ENCODE results near the gene SLC39A13. TPM values are rescaled to one million over a fixed set of nuclear protein-coding genes. Genes with fewer than 3 reads are reported as not detected.

SLC39A13 gene
- total RNA-seq, 1 donor = 26.4 TPM

GRCh38 chr11:47399860-47400767 is 8.3 kb upstream of the SLC39A13 start:
- peak in 2 of 3 donors; percentile 72 to 73 for DNase-seq (ENCODE audit: low read depth in 2 of 3, low spot score in 2 of 3)

DNA sequence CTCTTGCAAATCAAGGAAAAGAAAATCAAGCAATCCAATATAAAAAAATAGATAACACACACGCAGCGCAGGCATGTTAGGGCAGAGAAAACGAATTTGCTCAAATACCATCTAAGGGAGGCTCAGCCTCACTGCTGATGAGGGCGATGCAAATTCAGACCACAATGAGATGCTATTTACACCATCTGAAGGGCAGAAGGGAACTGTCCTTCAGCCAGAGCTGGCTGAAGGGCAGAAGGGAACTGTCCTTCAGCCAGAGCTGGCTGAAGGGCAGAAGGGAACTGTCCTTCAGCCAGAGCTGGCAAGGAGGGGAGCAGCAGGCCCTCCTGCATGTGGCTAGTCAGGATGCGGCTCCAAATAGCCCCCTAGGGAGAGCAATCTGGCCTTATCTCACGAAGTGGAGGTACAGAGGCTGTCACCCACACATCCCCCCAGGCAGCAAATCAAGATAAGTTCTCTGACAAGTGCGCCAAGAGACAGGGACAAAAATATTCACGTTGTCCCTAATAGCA is 7.6 kb upstream of the SLC39A13 start:
- DNase-seq (ENCODE audit: low read depth in 2 of 3, low spot score in 2 of 3) = no peak

DNA sequence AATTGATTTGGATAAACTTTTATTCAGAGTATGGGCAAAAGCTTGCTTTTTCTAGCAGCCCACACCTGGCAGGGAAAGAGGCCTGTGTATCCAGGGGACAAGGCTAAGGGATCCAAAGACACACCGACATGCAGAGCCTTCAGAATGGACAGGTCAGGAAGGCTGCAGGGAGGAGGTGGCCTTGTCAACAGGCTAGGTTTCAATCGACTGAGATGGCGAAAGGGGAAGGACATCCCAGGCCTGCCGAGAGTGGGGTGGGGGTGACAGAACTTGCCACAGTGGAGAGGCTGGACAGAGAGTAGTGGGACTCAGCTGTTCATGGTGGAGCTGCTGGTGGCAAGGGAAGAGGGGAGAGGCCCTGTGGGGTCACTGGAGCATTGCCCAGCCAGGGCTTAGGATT is 5.3 kb upstream of the SLC39A13 start:
- no peak for DNase-seq (ENCODE audit: low read depth in 2 of 3, low spot score in 2 of 3)

GRCh38 chr11:47403571-47403970 is 4.8 kb upstream of the SLC39A13 start:
- DNase-seq (ENCODE audit: low read depth in 2 of 3, low spot score in 2 of 3) = no peak

DNA sequence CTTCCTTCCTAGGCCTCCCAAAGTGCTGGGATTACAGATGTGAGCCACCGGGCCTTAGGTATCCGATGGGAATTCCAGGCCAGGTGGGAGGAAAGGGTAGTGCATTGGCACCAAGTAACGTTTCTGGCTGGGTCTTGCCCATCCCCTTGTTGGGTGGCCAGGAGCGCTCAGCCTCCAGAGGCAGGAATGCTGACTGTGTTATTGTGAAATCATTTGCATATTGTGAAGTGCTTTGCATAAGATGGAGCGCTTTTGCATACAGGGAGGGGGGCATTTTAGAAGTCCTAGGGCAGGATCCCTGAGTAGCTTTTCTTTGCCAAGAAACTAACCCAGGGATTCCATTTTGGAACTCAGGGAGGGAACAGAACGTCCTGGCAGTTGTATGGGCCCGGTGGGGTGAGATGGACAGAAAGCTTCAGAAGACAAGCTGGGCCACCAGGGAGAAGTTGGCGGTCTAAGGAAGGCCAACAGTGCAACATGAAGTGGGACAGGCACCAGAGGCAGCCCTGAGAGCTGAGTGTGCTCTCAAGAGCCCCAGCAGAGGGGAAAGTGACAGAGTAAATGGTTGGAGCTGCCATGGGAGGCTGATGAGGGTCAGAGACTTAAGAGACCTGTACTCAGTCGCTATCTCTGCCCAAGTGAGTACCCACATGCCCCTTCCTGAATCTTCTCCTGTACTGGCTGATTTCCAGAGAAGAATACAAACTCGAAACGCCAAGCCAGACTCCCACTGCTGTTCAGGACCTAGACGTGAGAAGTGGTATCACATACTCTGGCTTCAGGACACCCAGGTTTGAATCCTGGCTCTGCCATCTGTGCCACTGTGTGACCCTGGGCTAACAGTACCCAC is 1.3 kb upstream of the SLC39A13 start:
- no peak for DNase-seq (ENCODE audit: low read depth in 2 of 3, low spot score in 2 of 3)

DNA sequence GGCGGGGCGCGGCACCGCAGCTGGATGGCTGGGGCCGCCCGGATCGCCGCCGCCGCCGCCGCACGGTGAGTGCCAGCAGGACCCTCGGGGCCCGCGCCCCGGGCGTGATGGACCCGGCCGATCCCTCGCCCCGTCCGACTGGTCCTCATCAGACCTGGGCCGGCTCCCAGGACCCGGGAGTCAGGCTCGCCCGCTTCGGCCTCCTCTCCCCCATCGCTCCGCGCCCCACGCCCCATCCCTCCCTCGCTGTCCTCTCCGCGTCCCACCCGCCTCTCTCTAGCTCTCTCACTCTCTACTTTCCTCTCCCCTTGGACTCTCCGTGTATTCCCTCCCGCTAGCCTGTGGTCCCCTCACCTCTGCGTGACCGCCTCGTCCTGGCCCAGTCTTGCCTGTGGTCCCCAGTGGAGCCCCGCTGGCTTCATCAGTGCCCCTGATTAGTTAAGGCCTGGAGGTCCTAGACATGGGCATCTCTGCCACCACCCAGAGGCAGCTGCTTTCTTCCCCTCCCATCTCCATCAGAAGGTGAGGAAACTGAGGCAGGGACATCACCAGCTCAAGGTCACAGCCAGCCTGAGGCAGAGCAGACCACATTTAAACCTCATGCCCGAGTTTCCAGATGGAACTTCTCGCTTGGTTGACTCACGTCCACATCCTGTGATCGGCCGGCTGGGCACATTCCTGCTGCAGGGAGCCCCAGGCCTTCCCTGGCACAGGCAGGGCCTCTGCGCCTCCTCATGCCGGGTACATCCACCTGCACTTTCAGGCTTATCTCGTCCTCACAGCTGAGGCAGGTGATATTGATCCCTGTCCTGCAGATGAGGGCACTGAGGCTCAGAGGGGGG is 429 bp downstream of the SLC39A13 start:
- no peak for DNase-seq (ENCODE audit: low read depth in 2 of 3, low spot score in 2 of 3)

- no peak for DNase-seq (ENCODE audit: low read depth in 2 of 3, low spot score in 2 of 3)
Observed at GRCh38 chr11:47409440-47410369, 1.3 kb downstream of the SLC39A13 start.

DNA sequence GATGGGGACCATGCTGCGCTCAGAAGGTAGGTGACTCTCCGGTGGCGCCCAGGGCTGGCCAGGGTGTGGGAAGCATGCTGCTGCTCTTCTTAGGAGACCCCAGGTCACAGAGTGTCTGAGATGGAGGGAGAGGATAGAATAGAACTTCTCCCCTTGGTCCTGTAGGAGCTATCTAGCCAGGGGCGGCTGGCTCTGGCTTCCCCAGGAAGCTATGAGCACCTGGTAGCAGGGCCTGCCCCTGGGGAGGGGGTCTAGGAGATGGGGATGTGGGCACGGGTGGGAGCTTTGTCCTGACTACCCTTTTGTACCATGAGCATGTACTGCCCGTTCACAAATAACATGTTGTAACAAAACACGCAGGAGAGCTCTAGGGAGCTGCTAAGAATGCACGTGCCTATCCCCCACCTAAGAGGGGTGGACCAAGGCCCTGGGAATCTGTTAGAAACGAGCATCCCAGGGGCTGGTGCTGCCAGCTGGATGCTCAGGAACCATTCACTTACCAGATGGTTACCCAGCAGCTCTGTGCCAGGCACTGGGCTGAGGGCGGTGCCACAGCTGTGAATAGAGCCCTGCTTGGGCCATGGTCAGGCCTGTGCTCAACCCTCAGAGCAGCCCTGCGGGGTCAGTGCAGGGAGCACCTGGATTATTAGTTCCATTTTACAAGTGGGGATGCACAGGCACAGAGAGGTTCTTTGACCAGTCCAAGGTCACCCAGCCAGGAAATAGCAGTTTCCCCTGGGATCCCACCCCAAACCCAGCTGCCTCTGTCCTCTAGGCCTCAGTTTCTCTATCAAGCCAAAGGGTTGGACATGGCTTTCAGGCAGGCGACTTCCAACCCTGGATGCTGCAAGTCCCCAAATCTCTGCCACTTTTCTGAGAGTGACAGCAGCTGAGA is 2.2 kb downstream of the SLC39A13 start:
- no peak for DNase-seq (ENCODE audit: low read depth in 2 of 3, low spot score in 2 of 3)

DNA sequence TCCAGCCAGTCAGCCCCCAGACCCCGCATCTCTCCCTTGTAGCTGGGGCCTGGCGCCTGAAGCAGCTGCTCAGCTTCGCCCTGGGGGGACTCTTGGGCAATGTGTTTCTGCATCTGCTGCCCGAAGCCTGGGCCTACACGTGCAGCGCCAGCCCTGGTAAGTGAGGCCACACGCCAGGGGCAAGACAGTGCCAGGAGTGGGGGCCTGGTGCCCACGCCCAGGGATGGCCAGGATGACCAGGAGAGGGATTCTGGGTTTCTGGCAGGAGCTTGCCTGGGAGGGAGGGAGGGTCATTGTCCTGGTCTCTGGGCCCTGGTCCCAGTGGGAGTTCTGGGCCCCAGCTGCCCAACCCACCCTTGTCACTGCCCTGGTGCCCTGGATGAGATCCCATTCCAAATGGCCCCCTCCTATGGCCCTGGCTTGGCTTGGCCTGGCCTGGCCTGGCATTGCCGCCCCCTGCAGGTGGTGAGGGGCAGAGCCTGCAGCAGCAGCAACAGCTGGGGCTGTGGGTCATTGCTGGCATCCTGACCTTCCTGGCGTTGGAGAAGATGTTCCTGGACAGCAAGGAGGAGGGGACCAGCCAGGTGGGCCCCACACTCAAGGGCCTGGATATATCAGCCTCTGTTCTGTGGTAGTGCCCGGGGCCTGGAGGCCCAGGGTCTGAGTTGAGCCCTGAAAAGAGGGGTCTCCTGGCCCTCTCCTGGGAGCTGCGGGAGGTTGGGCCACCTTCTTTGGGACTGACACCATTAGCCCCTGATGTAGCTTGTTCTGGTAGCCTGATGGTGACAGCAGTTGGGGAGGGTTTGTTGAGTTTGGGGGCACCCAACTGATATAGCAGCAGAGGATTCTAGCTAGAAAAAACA is 3.7 kb downstream of the SLC39A13 start:
- DNase-seq (ENCODE audit: low read depth in 2 of 3, low spot score in 2 of 3) = peak in 1 of 3 donors; percentile 68

GRCh38 chr11:47413351-47413750 is 5.0 kb downstream of the SLC39A13 start:
- no peak for DNase-seq (ENCODE audit: low read depth in 2 of 3, low spot score in 2 of 3)

DNA sequence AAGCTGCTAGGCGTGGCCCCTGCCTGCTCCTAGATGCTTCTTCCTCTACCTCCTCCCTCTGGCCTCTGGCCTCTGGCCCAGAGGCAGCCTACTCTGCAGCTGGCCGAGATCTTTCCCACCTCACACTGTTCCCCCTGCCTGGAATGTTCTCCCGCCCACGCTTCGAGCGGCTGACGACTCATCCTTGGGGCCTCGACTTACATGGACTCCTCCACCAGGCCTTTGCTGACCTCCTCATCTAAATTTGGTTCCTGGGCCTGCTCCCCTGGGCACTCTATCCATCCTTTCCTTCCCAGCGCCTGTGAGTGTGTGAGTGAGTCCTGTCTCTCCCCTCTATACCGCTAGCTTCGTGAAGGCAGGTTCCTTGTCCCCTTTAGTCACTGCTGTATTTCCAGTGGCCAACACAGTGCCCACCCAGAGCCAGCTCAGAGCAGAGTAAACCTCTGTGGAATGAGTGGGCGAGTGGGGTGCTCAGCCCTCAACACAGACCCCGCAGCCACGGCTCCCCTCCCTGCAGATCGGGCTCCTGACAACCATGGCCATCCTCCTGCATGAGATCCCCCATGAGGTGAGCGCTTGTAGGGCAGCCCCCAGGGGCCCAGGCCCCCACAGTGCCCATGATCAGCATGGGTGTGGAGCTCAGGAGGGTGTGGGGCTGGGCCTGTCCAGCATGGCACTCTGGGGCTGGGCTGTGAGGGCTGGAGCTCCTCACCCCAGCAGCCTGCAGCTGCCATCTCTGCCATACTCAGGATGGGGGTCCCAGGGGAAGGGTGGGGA is 5.7 kb downstream of the SLC39A13 start:
- DNase-seq (ENCODE audit: low read depth in 2 of 3, low spot score in 2 of 3) = no peak

DNA sequence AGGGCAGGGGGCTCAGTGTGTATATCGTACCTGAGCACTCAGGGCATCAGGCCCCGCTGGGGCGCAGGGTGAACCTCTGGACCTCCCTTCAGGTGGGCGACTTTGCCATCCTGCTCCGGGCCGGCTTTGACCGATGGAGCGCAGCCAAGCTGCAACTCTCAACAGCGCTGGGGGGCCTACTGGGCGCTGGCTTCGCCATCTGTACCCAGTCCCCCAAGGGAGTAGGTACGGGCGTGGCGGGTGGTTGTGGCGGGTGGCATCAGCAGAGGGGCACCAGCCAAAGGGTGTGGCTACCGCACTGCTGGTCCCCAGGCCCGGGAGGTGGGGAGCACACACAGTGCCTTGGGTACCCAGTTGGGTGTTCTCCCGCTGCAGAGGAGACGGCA is 6.3 kb downstream of the SLC39A13 start:
- DNase-seq (ENCODE audit: low read depth in 2 of 3, low spot score in 2 of 3) = no peak

DNA sequence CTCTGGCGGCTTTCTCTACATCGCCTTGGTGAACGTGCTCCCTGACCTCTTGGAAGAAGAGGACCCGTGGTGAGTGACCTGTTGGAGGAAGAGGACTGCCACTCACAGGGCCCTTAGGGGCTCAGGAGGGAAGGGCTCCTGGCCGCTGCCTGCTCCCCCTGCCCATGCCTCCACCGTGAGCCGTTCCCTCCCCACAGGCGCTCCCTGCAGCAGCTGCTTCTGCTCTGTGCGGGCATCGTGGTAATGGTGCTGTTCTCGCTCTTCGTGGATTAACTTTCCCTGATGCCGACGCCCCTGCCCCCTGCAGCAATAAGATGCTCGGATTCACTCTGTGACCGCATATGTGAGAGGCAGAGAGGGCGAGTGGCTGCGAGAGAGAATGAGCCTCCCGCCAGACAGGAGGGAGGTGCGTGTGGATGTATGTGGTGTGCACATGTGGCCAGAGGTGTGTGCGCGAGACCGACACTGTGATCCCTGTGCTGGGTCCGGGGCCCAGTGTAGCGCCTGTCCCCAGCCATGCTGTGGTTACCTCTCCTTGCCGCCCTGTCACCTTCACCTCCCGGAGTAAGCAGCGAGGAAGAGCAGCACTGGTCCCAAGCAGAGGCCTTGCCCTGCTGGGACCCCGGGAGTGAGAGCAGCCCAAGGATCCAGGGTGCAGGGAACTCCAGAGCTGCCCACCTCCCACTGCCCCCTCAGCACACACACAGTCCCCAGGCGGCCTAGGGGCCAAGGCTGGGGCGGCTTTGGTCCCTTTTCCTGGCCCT is 6.9 kb downstream of the SLC39A13 start:
- no peak for DNase-seq (ENCODE audit: low read depth in 2 of 3, low spot score in 2 of 3)

GRCh38 chr11:47415949-47416472 is 7.6 kb downstream of the SLC39A13 start:
- no peak for DNase-seq (ENCODE audit: low read depth in 2 of 3, low spot score in 2 of 3)

- DNase-seq (ENCODE audit: low read depth in 2 of 3, low spot score in 2 of 3) = no peak
Observed at GRCh38 chr11:47417712-47418111, 9.3 kb downstream of the SLC39A13 start.
